BE2C (cell line): ENCODE measurements around the gene CROCC2.

Source experiments
- DNase-seq: peaks from one replicate; pipeline ENCODE4 v3.0.0-alpha.2; 2020
- H3K27me3 ChIP-seq: fragments of 250-450 bp; sonication (Bioruptor Pico); 2 replicates; pipeline ENCODE4 v1.5.1; 2020; ENCODE audit warnings: mild to moderate bottlenecking
- H3K36me3 ChIP-seq: fragments of 250-450 bp; sonication (Bioruptor Pico); 2 replicates; pipeline ENCODE4 v1.5.1; 2020; ENCODE audit warnings: mild to moderate bottlenecking
- H3K4me1 ChIP-seq: fragments of 250-450 bp; sonication (Bioruptor Pico); 2 replicates; pipeline ENCODE4 v1.5.1; 2020
- H3K4me3 ChIP-seq: 2 replicates; pipeline ENCODE4 v1.5.1; 2011; ENCODE audit warnings: low read depth, low read length
- H3K9me3 ChIP-seq: fragments of 250-450 bp; sonication (Bioruptor Pico); 2 replicates; pipeline ENCODE4 v1.5.1; 2020
- TF ChIP-seq, protein P1 (sequence below): IDR thresholded peaks from 2 replicates; pipeline ENCODE4 v1.5.1; 2012; ENCODE audit warnings: mild to moderate bottlenecking, low read depth, low read length

Gene CROCC2

DNA sequence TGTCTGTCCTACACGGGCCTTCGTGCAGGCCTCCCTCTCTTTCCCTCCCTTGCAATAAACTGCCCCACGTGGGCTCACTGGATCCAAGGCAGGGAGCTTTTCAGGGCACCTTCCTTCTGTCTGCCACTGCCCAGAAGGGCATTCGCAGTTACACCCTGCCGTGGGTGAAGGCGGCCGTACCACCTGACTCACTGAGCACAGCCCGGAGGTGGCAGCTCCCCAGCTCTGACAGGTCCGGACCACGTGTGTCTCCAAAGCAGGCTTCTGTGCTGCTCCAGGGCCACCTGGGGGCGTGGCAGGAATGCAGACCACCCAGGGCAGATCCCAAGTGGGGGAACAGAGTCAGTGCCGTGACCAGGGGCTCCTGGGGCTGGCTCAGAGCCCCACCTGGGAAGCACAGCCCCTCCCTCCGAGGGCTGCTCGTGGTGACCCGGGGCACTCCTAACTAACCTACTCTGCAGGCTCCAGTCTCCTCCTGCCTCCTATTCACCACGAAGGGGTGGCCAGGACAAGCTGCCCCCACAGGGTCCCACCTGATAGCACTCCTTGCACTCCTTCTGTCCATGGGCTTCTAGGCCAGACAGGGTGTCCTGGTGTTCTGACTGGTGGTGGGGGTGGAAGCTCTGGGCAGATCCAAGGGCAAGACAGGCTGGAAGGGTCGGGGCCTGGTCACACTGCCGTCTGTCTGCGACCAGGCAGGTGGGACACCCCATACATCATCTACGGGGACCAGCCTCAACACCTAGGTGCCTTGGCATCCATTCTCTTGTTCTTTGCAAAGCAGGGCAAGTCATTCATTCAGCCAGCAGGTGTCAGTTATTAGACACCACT lies 102.0 kb downstream of the CROCC2 start:
- H3K27me3 ChIP-seq = no peaks in the 10 kb centered on the region
- no peak for DNase-seq
- H3K9me3 ChIP-seq = 0 out of 2 replicates have a peak, but pooled peaks cover 2% of the 10 kb centered on the region
- no peaks in the 10 kb centered on the region for H3K36me3 ChIP-seq
- H3K4me3 ChIP-seq = no peak overlapping the region
- H3K4me1 ChIP-seq = no peaks in the 10 kb centered on the region
- TF ChIP-seq, protein P1, sequence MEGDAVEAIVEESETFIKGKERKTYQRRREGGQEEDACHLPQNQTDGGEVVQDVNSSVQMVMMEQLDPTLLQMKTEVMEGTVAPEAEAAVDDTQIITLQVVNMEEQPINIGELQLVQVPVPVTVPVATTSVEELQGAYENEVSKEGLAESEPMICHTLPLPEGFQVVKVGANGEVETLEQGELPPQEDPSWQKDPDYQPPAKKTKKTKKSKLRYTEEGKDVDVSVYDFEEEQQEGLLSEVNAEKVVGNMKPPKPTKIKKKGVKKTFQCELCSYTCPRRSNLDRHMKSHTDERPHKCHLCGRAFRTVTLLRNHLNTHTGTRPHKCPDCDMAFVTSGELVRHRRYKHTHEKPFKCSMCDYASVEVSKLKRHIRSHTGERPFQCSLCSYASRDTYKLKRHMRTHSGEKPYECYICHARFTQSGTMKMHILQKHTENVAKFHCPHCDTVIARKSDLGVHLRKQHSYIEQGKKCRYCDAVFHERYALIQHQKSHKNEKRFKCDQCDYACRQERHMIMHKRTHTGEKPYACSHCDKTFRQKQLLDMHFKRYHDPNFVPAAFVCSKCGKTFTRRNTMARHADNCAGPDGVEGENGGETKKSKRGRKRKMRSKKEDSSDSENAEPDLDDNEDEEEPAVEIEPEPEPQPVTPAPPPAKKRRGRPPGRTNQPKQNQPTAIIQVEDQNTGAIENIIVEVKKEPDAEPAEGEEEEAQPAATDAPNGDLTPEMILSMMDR = no peak

GRCh38 chr2:241008711-241009121 lies 102.6 kb downstream of the CROCC2 start:
- no peak overlapping the region for H3K4me3 ChIP-seq

GRCh38 chr2:241009191-241009590 lies 103.1 kb downstream of the CROCC2 start:
- Histone ChIP-seq H3K4me1 (no peaks in the 10 kb centered on the region), H3K36me3 (no peaks in the 10 kb centered on the region), H3K27me3 (no peaks in the 10 kb centered on the region), H3K9me3 (no peaks in the 10 kb centered on the region), H3K4me3 (no peak overlapping the region)
- DNase-seq = no peak
- TF ChIP-seq, protein P1 = no peak

More at GRCh38 chr2:241008711-241009121, 102.6 kb downstream of the CROCC2 start:
- DNase-seq = no peak
- Histone ChIP-seq H3K36me3 (no peaks in the 10 kb centered on the region), H3K27me3 (no peaks in the 10 kb centered on the region), H3K4me1 (no peaks in the 10 kb centered on the region), H3K9me3 (0 out of 2 replicates have a peak, but pooled peaks cover 2% of the 10 kb centered on the region)
- TF ChIP-seq, protein P1 = no peak

GRCh38 chr2:241009601-241010530 lies 103.7 kb downstream of the CROCC2 start:
- peak overlapping the region; percentile 46 for H3K4me3 ChIP-seq
- no peak for DNase-seq
- TF ChIP-seq, protein P1 = no peak

DNA sequence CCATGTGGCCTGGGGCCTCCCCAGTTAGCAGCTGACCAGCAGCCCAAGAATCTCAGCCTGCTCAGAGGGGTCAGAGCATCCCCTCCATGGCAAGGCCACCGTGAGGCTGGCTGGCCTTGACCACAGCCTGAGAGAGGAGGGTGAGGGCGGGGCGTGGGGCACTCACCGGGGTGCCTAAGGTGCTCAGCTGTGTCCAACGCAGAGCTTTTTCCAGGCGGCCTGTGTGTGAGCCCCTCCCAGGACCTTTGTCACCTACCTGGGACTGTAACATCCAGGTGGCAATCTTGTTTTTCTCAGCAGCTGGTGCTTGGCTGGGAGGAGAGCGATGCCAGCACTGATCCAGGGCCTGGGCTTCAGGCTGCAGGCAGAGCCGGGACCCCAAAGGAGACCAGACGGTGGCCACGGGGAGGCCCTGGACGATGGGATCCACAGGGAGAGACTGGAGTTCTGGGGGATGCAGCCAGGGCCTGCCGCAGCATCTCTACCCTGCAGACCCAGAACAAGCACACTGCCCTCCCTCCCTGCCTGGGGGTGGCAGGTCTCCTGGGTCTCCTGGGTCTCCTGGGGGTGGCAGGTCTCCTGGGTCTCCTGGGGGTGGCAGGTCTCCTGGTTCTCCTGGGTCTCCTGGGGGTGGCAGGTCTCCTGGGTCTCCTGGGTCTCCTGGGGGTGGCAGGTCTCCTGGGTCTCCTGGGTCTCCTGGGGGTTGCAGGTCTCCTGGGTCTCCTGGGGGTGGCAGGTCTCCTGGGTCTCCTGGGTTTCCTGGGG lies 104.6 kb downstream of the CROCC2 start:
- Histone ChIP-seq H3K9me3 (no peaks in the 10 kb centered on the region), H3K4me1 (no peaks in the 10 kb centered on the region), H3K36me3 (no peaks in the 10 kb centered on the region), H3K4me3 (0 out of 2 replicates have a peak overlapping the region, but pooled peaks have one; percentile 46), H3K27me3 (no peaks in the 10 kb centered on the region)
- no peak for DNase-seq
- TF ChIP-seq, protein P1 = no peak

More at GRCh38 chr2:241009601-241010530, 103.7 kb downstream of the CROCC2 start:
- Histone ChIP-seq H3K4me1 (no peaks in the 10 kb centered on the region), H3K27me3 (no peaks in the 10 kb centered on the region), H3K9me3 (no peaks in the 10 kb centered on the region), H3K36me3 (no peaks in the 10 kb centered on the region)
